Fibroblast of villous mesenchyme (primary cell): ENCODE measurements around the gene IQSEC1. TPM values are rescaled to one million over a fixed set of nuclear protein-coding genes. Genes with fewer than 3 reads are reported as not detected.
A peak's percentile ranks its signal among the peaks of the same experiment; 100 is the strongest.

Experiments used
- DNase-seq: peaks from one replicate; pipeline ENCODE4 v3.0.0-alpha.2; 2010; ENCODE audit warnings: low read depth
- H3K4me3 ChIP-seq: 2 replicates; pipeline ENCODE4 v1.5.1; 2011; ENCODE audit warnings: low read depth, mild to moderate bottlenecking, low read length
- total RNA-seq: library from RNA; depleted of rRNA; stranded (reverse); fragments of >200 nt; gene quantifications from 2 replicates; pipeline ENCODE4 v1.2.3, GENCODE V29; 2012
- TF ChIP-seq, protein P1 (sequence below): IDR thresholded peaks from 2 replicates; pipeline ENCODE4 v1.5.1; 2012; ENCODE audit warnings: low read depth, mild to moderate bottlenecking, low read length; ENCODE audit not compliant: insufficient read depth

The IQSEC1 gene
- total RNA-seq, 1 donor = 19.9 TPM

DNA sequence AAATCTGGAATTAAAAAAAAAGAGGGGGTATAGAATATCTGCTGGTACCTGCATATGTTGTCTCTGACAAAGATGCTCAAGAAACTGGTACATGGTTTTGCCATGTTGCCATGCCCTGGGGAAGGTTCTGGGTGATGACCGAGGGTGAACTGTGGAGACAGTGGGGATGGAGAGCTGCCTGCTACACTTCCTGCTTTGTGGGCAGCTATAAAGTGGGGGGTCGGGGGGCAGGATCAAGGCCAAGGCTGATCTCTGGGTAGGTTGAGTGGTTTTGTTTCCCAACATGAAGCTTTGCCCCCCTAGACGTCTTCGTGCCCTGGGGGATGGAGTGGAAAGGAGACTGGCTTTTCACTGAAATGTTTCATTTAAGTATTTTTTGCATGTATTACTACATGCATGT lies 74.6 kb downstream of the IQSEC1 start:
- no peak for DNase-seq
- TF ChIP-seq, protein P1, sequence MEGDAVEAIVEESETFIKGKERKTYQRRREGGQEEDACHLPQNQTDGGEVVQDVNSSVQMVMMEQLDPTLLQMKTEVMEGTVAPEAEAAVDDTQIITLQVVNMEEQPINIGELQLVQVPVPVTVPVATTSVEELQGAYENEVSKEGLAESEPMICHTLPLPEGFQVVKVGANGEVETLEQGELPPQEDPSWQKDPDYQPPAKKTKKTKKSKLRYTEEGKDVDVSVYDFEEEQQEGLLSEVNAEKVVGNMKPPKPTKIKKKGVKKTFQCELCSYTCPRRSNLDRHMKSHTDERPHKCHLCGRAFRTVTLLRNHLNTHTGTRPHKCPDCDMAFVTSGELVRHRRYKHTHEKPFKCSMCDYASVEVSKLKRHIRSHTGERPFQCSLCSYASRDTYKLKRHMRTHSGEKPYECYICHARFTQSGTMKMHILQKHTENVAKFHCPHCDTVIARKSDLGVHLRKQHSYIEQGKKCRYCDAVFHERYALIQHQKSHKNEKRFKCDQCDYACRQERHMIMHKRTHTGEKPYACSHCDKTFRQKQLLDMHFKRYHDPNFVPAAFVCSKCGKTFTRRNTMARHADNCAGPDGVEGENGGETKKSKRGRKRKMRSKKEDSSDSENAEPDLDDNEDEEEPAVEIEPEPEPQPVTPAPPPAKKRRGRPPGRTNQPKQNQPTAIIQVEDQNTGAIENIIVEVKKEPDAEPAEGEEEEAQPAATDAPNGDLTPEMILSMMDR = no peak
- no peak overlapping the region for H3K4me3 ChIP-seq

DNA sequence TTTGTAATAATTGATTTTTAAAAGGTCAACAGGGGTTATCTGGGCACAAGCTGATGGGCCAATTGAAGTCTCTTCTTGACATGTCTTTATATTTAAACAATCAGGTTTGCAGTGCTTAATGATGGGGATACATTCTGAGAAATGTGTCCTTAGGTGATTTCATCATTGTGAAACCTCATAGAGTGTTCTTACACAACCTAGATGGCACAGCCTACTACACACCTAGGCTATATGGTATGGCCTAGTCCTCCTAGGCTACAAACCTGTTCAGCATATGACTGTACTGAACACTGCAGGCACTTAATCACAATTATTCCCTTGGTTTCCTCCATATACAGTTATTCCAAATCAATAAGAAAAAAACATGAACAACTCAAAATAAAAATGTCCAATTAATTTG lies 75.8 kb downstream of the IQSEC1 start:
- DNase-seq = no peak
- TF ChIP-seq, protein P1 = no peak
- no peak overlapping the region for H3K4me3 ChIP-seq

DNA sequence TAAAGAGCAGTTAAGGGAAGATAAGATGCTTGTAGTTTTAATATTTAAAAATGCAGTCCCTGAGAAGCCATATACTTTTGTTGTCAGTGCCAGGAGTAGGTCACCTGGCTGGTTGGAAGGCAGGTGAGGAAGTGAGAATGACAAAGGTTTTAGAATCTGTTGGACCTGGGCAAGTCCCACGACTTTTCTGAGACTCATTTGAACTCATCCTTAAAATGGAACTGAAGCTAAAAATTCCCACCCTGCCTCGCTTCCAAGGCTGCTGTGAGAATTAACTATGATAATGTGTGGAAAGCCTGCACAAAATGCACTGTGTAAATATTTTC lies 77.1 kb downstream of the IQSEC1 start:
- TF ChIP-seq, protein P1 = no peak
- peak; percentile 63 for DNase-seq
- no peak overlapping the region for H3K4me3 ChIP-seq

DNA sequence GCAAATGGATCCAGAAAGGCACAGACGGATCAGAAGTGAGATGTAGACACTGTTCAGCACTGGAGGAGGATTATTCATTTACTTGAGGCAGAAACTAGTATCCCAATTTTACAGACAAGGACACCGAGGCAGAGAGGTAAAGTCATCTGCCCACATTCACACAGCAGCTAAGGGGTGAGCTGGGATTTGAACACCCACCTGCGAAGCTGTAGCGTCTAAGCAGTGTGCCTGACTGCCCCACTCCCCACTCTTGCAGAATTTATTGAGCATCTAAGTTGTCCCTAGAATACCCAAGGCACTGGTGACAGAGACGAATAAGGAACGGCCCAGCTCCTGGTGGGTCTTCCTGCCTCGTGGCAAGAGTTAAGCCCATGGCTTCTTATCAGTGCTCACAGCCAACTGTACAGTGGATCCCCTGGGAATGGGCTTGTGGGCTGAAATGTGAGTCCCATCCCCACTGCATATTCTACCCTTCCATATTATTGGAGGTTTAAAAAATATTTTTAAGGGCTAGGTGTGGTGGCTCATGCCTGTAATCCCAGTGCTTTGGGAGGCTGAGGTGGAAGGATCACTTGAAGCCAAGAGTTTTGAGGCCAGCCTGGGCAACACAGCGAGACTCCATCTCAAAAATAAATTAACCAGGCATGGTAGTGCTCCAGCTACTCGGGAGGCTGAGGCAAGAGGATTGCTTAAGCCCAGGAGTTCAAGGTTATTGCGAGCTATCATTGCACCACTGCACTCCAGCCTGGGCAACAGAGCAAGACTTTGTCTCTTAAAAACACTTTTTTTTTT lies 77.6 kb downstream of the IQSEC1 start:
- TF ChIP-seq, protein P1 = no peak
- DNase-seq = no peak
- no peak overlapping the region for H3K4me3 ChIP-seq

DNA sequence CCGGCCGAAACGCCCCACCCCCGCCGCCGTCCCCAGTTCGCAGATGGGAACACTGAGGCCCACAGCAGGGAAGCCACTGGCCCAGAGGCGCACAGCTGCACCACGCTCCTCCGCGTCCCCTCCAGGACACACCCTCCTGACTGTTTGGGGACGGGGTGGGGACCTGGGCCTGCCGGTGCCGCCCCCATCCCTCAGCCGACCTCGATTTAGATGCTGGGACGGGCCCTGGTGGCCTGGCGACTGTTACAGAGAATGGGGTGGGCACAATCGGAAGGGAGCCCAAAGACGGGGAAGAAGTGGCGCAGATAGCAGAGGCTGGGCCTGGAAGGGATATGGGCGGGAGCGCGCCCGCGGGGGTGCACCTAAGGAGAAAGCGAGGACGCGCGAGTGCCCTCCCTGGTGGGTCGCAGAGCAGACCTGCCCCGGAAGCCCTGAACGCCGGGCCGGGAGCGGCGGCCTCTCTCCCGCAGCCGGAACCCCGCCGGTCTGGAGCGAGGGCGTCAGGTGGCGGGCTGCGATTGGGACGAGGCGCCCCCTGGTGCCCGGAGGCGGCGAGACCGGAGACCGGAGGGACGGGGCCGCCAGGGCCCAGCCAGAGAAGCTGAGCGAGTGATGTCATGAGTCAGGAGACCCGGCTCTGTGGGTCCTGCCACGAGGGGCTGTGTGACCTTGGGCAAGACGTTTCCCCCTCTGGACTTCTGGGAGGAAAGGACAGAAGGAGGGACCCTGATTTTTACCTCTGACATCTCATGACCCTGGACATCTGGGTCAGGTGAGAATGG lies 78.4 kb downstream of the IQSEC1 start:
- TF ChIP-seq, protein P1 = peak; percentile 83
- peak overlapping the region; percentile 74 for H3K4me3 ChIP-seq
- peak; percentile 79 for DNase-seq

DNA sequence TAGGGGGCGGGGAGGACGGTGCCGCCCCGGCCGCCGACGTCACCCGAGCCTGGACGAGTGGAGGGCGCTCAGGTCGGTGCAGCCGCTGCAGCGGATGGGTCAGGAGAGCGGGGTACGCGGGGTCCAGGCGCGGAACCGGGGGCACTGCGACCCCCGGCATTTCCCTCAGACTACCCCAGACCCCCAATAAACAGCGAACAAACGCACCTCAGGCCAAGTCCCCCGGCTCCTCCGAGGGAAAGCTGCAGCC lies 78.9 kb downstream of the IQSEC1 start:
- peak overlapping the region; percentile 74 for H3K4me3 ChIP-seq
- DNase-seq = no peak
- TF ChIP-seq, protein P1 = no peak
